ENCODE data around the gene GTF2IRD1.
"Not testable (repeated sequence)": the region's sequence is repeated elsewhere in the genome, so short reads cannot be mapped to it uniquely, and the experiment has no call there.

The GTF2IRD1 gene

GRCh38 chr7:74545921-74546320 is 92.2 kb downstream of the GTF2IRD1 start:
- DNase-seq (ENCODE audit: low read depth in 1 of 2, low spot score in 1 of 2), result no peak

GRCh38 chr7:74553596-74554012 is 99.9 kb downstream of the GTF2IRD1 start:
- DNase-seq (ENCODE audit: low read depth in 1 of 2, low spot score in 1 of 2), result not testable (repeated sequence)

GRCh38 chr7:74554178-74554577 is 100.5 kb downstream of the GTF2IRD1 start:
- DNase-seq (ENCODE audit: low read depth in 1 of 2, low spot score in 1 of 2), result no peak

GRCh38 chr7:74560086-74560719 is 106.5 kb downstream of the GTF2IRD1 start:
- DNase-seq (ENCODE audit: low read depth in 1 of 2, low spot score in 1 of 2), result no peak

- no peak for DNase-seq (ENCODE audit: low read depth in 1 of 2, low spot score in 1 of 2)
Observed at GRCh38 chr7:74561898-74562613, 108.3 kb downstream of the GTF2IRD1 start.

- DNase-seq (ENCODE audit: low read depth in 1 of 2, low spot score in 1 of 2), result not testable (repeated sequence)
Observed at GRCh38 chr7:74563639-74564038, 109.9 kb downstream of the GTF2IRD1 start.

GRCh38 chr7:74567318-74567668 is 113.6 kb downstream of the GTF2IRD1 start:
- no peak for DNase-seq (ENCODE audit: low read depth in 1 of 2, low spot score in 1 of 2)

GRCh38 chr7:74568658-74569057 is 115.0 kb downstream of the GTF2IRD1 start:
- DNase-seq (ENCODE audit: low read depth in 1 of 2, low spot score in 1 of 2), result no peak

GRCh38 chr7:74569501-74570075 is 115.9 kb downstream of the GTF2IRD1 start:
- no peak for DNase-seq (ENCODE audit: low read depth in 1 of 2, low spot score in 1 of 2)

- no peak for DNase-seq (ENCODE audit: low read depth in 1 of 2, low spot score in 1 of 2)
Observed at GRCh38 chr7:74570533-74571156, 116.9 kb downstream of the GTF2IRD1 start.

GRCh38 chr7:74572301-74572979 is 118.7 kb downstream of the GTF2IRD1 start:
- no peak for DNase-seq (ENCODE audit: low read depth in 1 of 2, low spot score in 1 of 2)

GRCh38 chr7:74573512-74573911 is 119.8 kb downstream of the GTF2IRD1 start:
- DNase-seq (ENCODE audit: low read depth in 1 of 2, low spot score in 1 of 2), result no peak

GRCh38 chr7:74575083-74575784 is 121.5 kb downstream of the GTF2IRD1 start:
- DNase-seq (ENCODE audit: low read depth in 1 of 2, low spot score in 1 of 2), result no peak

- no peak for DNase-seq (ENCODE audit: low read depth in 1 of 2, low spot score in 1 of 2)
Observed at GRCh38 chr7:74575811-74576210, 122.1 kb downstream of the GTF2IRD1 start.

GRCh38 chr7:74579800-74580685 is 126.3 kb downstream of the GTF2IRD1 start:
- no peak for DNase-seq (ENCODE audit: low read depth in 1 of 2, low spot score in 1 of 2)

GRCh38 chr7:74581916-74582440 is 128.3 kb downstream of the GTF2IRD1 start:
- no peak for DNase-seq (ENCODE audit: low read depth in 1 of 2, low spot score in 1 of 2)

GRCh38 chr7:74582447-74583039 is 128.8 kb downstream of the GTF2IRD1 start:
- DNase-seq (ENCODE audit: low read depth in 1 of 2, low spot score in 1 of 2), result no peak

- no peak for DNase-seq (ENCODE audit: low read depth in 1 of 2, low spot score in 1 of 2)
Observed at GRCh38 chr7:74583630-74584029, 129.9 kb downstream of the GTF2IRD1 start.
